ELF-1 (cell line): Measurements from ENCODE around the gene NFIB.

ENCODE experiments used
- DNase-seq: peaks from one replicate; pipeline ENCODE4 v3.0.0-alpha.2; 2016; ENCODE audit warnings: low read depth, low spot score

The NFIB gene

GRCh38 chr9:14107495-14107894 is 206.4 kb downstream of the NFIB start:
- no peak for DNase-seq

GRCh38 chr9:14106699-14107098 is 207.2 kb downstream of the NFIB start:
- DNase-seq, result no peak

- DNase-seq, result no peak
Measured at GRCh38 chr9:14104496-14104895, 209.4 kb downstream of the NFIB start.

- no peak for DNase-seq
Measured at GRCh38 chr9:14103115-14103514, 210.8 kb downstream of the NFIB start.

GRCh38 chr9:14099737-14100136 is 214.2 kb downstream of the NFIB start:
- DNase-seq, result no peak

GRCh38 chr9:14098486-14099180 is 215.3 kb downstream of the NFIB start:
- no peak for DNase-seq

GRCh38 chr9:14097666-14098415 is 216.1 kb downstream of the NFIB start:
- no peak for DNase-seq

- DNase-seq, result no peak
Measured at GRCh38 chr9:14097215-14097614, 216.7 kb downstream of the NFIB start.

GRCh38 chr9:14096258-14096922 is 217.6 kb downstream of the NFIB start:
- peak; percentile 30 for DNase-seq

- DNase-seq, result no peak
Measured at GRCh38 chr9:14095277-14095676, 218.7 kb downstream of the NFIB start.

GRCh38 chr9:14094491-14094890 is 219.4 kb downstream of the NFIB start:
- DNase-seq, result no peak

- DNase-seq, result no peak
Measured at GRCh38 chr9:14092344-14092743, 221.6 kb downstream of the NFIB start.

- no peak for DNase-seq
Measured at GRCh38 chr9:14089051-14089803, 224.7 kb downstream of the NFIB start.

- no peak for DNase-seq
Measured at GRCh38 chr9:14087576-14087975, 226.4 kb downstream of the NFIB start.

GRCh38 chr9:14086495-14086894 is 227.4 kb downstream of the NFIB start:
- DNase-seq, result no peak

- DNase-seq, result no peak
Measured at GRCh38 chr9:14085810-14086209, 228.1 kb downstream of the NFIB start.

- DNase-seq, result no peak
Measured at GRCh38 chr9:14084867-14085266, 229.1 kb downstream of the NFIB start.

- no peak for DNase-seq
Measured at GRCh38 chr9:14083366-14083765, 230.6 kb downstream of the NFIB start.

GRCh38 chr9:14082732-14083131 is 231.2 kb downstream of the NFIB start:
- no peak for DNase-seq

GRCh38 chr9:14081745-14082144 is 232.2 kb downstream of the NFIB start:
- no peak for DNase-seq

- DNase-seq, result no peak
Measured at GRCh38 chr9:14080959-14081542, 232.9 kb downstream of the NFIB start.

- DNase-seq, result no peak
Measured at GRCh38 chr9:14079440-14079839, 234.5 kb downstream of the NFIB start.
